Natural killer cell treated with Interleukin-12 subunit alpha and Interleukin-12 subunit beta and Interleukin-15 and Interleukin-18, amount 100 ng/mL, for 72 hours (primary cell): ENCODE results near the gene LMF1. TPM values are rescaled to one million over a fixed set of nuclear protein-coding genes. Genes with fewer than 3 reads are reported as not detected.

ENCODE experiments used
- ATAC-seq, 2 donors: fragments of 150-1000 bp; cut with Tn5 transposase in 1 of 2; sonication (Bioruptor Pico), chemical (Tn5 transposase) in 1 of 2; 2 replicates each; pipeline ENCODE4 v1.10.0; 2021
- DNase-seq: peaks from one replicate; pipeline ENCODE4 v3.0.0; 2022; ENCODE audit warnings: low spot score
- H3K27ac Mint-ChIP-seq, 2 donors: 1 replicate in 1 of 2; 2 replicates in 1 of 2; pipeline ENCODE4 v1.8.0; 2022; ENCODE audit warnings: mixed read lengths in 2 of 2, mild to moderate bottlenecking in 1 of 2, moderate library complexity in 1 of 2
- H3K27me3 Mint-ChIP-seq, 2 donors: 1 replicate in 1 of 2; 2 replicates in 1 of 2; pipeline ENCODE4 v1.8.0; 2022; ENCODE audit warnings: mixed read lengths in 2 of 2
- H3K36me3 Mint-ChIP-seq: one replicate; pipeline ENCODE4 v1.8.0; 2022; ENCODE audit warnings: mixed read lengths
- H3K4me1 Mint-ChIP-seq, 2 donors: 1 replicate in 1 of 2; 2 replicates in 1 of 2; pipeline ENCODE4 v1.8.0; 2022; ENCODE audit warnings: low read depth in 2 of 2, mixed read lengths in 2 of 2, mild to moderate bottlenecking in 1 of 2
- H3K4me3 Mint-ChIP-seq: one replicate; pipeline ENCODE4 v1.8.0; 2022; ENCODE audit warnings: mixed read lengths
- H3K9me3 Mint-ChIP-seq: 2 replicates; pipeline ENCODE4 v1.8.0; 2022; ENCODE audit warnings: mixed read lengths
- total RNA-seq, 2 donors: library from RNA; stranded (reverse); gene quantifications; one replicate each; pipeline ENCODE4 v1.2.3, GENCODE V29; 2022

Gene LMF1
- total RNA-seq, 2 donors from 2014 or later = 17.1 to 21.0 TPM

- no peaks in the 10 kb centered on the region for H3K4me1 Mint-ChIP-seq
- ATAC-seq = peak; percentile 51 to 64
- no peak for DNase-seq
- no peaks in the 10 kb centered on the region for H3K27me3 Mint-ChIP-seq
- no peaks in the 10 kb centered on the region for H3K36me3 Mint-ChIP-seq
- H3K9me3 Mint-ChIP-seq = no peaks in the 10 kb centered on the region
- H3K4me3 Mint-ChIP-seq = no peak overlapping the region
- no peak overlapping the region for H3K27ac Mint-ChIP-seq
These were observed 56.3 kb downstream of the LMF1 start for GRCh38 chr16:914440-914839.

GRCh38 chr16:913817-914439, 56.9 kb downstream of the LMF1 start:
- Mint-ChIP-seq H3K36me3 (no peaks in the 10 kb centered on the region), H3K27me3 (no peaks in the 10 kb centered on the region), H3K4me3 (no peak overlapping the region), H3K9me3 (no peaks in the 10 kb centered on the region), H3K27ac (no peak overlapping the region), H3K4me1 (no peaks in the 10 kb centered on the region)
- no peak for DNase-seq
- no peak for ATAC-seq

GRCh38 chr16:912684-913613, 57.8 kb downstream of the LMF1 start:
- Mint-ChIP-seq H3K27me3 (no peaks in the 10 kb centered on the region), H3K9me3 (no peaks in the 10 kb centered on the region), H3K4me1 (no peaks in the 10 kb centered on the region), H3K27ac (no peak overlapping the region), H3K36me3 (no peaks in the 10 kb centered on the region), H3K4me3 (no peak overlapping the region)
- DNase-seq (no peak), ATAC-seq (no peak)

GRCh38 chr16:912322-912683, 58.5 kb downstream of the LMF1 start:
- ATAC-seq = no peak
- Mint-ChIP-seq H3K36me3 (no peaks in the 10 kb centered on the region), H3K9me3 (no peaks in the 10 kb centered on the region)

GRCh38 chr16:911604-912321, 59.0 kb downstream of the LMF1 start:
- DNase-seq (no peak), ATAC-seq (no peak)
- no peaks in the 10 kb centered on the region for H3K36me3 Mint-ChIP-seq
- no peaks in the 10 kb centered on the region for H3K4me1 Mint-ChIP-seq
- H3K4me3 Mint-ChIP-seq = no peak overlapping the region
- H3K27ac Mint-ChIP-seq = no peak overlapping the region
- no peaks in the 10 kb centered on the region for H3K9me3 Mint-ChIP-seq
- H3K27me3 Mint-ChIP-seq = no peaks in the 10 kb centered on the region

More at GRCh38 chr16:912322-912683, 58.5 kb downstream of the LMF1 start:
- Mint-ChIP-seq H3K27ac (no peak overlapping the region), H3K4me1 (no peaks in the 10 kb centered on the region), H3K4me3 (no peak overlapping the region), H3K27me3 (no peaks in the 10 kb centered on the region)
- DNase-seq = no peak

- Mint-ChIP-seq H3K36me3 (no peaks in the 10 kb centered on the region), H3K4me1 (no peaks in the 10 kb centered on the region), H3K27ac (no peak overlapping the region), H3K27me3 (no peaks in the 10 kb centered on the region), H3K4me3 (no peak overlapping the region), H3K9me3 (no peaks in the 10 kb centered on the region)
- ATAC-seq (no peak), DNase-seq (no peak)
These were observed 59.7 kb downstream of the LMF1 start for GRCh38 chr16:911101-911500.

- DNase-seq = no peak
- H3K36me3 Mint-ChIP-seq = peaks cover 9% of the 10 kb centered on the region
- no peak overlapping the region for H3K4me3 Mint-ChIP-seq
- no peak for ATAC-seq
- no peaks in the 10 kb centered on the region for H3K4me1 Mint-ChIP-seq
- H3K9me3 Mint-ChIP-seq = no peaks in the 10 kb centered on the region
- H3K27me3 Mint-ChIP-seq = no peaks in the 10 kb centered on the region
- H3K27ac Mint-ChIP-seq = no peak overlapping the region
These were observed 60.6 kb downstream of the LMF1 start for GRCh38 chr16:910181-910580.

- no peaks in the 10 kb centered on the region for H3K27me3 Mint-ChIP-seq
- peaks cover 12% of the 10 kb centered on the region for H3K36me3 Mint-ChIP-seq
- no peaks in the 10 kb centered on the region for H3K4me1 Mint-ChIP-seq
- no peak overlapping the region for H3K27ac Mint-ChIP-seq
- ATAC-seq (peak in 1 of 2 donors; percentile 14), DNase-seq (no peak)
- no peak overlapping the region for H3K4me3 Mint-ChIP-seq
- H3K9me3 Mint-ChIP-seq = no peaks in the 10 kb centered on the region
These were observed 61.3 kb downstream of the LMF1 start for GRCh38 chr16:909281-910000.

- Mint-ChIP-seq H3K9me3 (no peaks in the 10 kb centered on the region), H3K27ac (no peak overlapping the region), H3K27me3 (no peaks in the 10 kb centered on the region), H3K4me1 (no peaks in the 10 kb centered on the region), H3K4me3 (no peak overlapping the region), H3K36me3 (peaks cover 12% of the 10 kb centered on the region)
- DNase-seq (no peak), ATAC-seq (no peak)
These were observed 62.1 kb downstream of the LMF1 start for GRCh38 chr16:908526-909155.

- no peaks in the 10 kb centered on the region for H3K9me3 Mint-ChIP-seq
- H3K27me3 Mint-ChIP-seq = no peaks in the 10 kb centered on the region
These were observed 62.9 kb downstream of the LMF1 start for GRCh38 chr16:907842-908241.

GRCh38 chr16:907361-907760, 63.4 kb downstream of the LMF1 start:
- DNase-seq (no peak), ATAC-seq (no peak)
- Mint-ChIP-seq H3K9me3 (no peaks in the 10 kb centered on the region), H3K4me3 (no peak overlapping the region), H3K36me3 (peaks cover 12% of the 10 kb centered on the region), H3K4me1 (no peaks in the 10 kb centered on the region), H3K27ac (no peak overlapping the region), H3K27me3 (no peaks in the 10 kb centered on the region)

More at GRCh38 chr16:907842-908241, 62.9 kb downstream of the LMF1 start:
- H3K4me1 Mint-ChIP-seq = no peaks in the 10 kb centered on the region
- ATAC-seq (no peak), DNase-seq (no peak)
- no peak overlapping the region for H3K27ac Mint-ChIP-seq
- H3K36me3 Mint-ChIP-seq = peaks cover 12% of the 10 kb centered on the region
- H3K4me3 Mint-ChIP-seq = no peak overlapping the region

GRCh38 chr16:906296-906695, 64.5 kb downstream of the LMF1 start:
- H3K27me3 Mint-ChIP-seq = no peaks in the 10 kb centered on the region
- H3K4me3 Mint-ChIP-seq = no peak overlapping the region
- H3K9me3 Mint-ChIP-seq = no peaks in the 10 kb centered on the region
- peaks cover 12% of the 10 kb centered on the region for H3K36me3 Mint-ChIP-seq
- no peak overlapping the region for H3K27ac Mint-ChIP-seq
- no peak for ATAC-seq
- no peaks in the 10 kb centered on the region for H3K4me1 Mint-ChIP-seq
- no peak for DNase-seq
